Stomach (tissue), 9 donors: ENCODE results near the gene ATP10B. TPM values are rescaled to one million over a fixed set of nuclear protein-coding genes. Genes with fewer than 3 reads are reported as not detected.

Source experiments
- DNase-seq, 2 donors: peaks; one replicate each; pipeline versions ENCODE4 v3.0.0 to v3.0.0-alpha.2; 2013 to 2019
- H3K27ac ChIP-seq, 5 donors: fragments of 200-600 bp in 4 of 5; sonication (generic) in 4 of 5; one replicate each; pipeline ENCODE4 v1.5.1; 2013 to 2019; ENCODE audit warnings: mild to moderate bottlenecking in 1 of 5, moderate library complexity in 1 of 5
- H3K27me3 ChIP-seq, 3 donors: fragments of 200-600 bp; sonication (generic); one replicate each; pipeline ENCODE4 v1.5.1; 2017 to 2019; ENCODE audit warnings: mixed run types in 1 of 3
- H3K36me3 ChIP-seq, 4 donors: fragments of 200-600 bp; sonication (generic); 1 replicate in 3 of 4; 2 replicates in 1 of 4; pipeline ENCODE4 v1.5.1; 2016 to 2019
- H3K4me1 ChIP-seq, 4 donors: fragments of 200-600 bp; sonication (generic); one replicate each; pipeline ENCODE4 v1.5.1; 2016 to 2019
- H3K4me3 ChIP-seq, 4 donors: fragments of 200-600 bp; sonication (generic) in 3 of 4; one replicate each; pipeline ENCODE4 v1.5.1; 2016 to 2019; ENCODE audit warnings: mild to moderate bottlenecking in 1 of 4
- H3K9me3 ChIP-seq, 4 donors: fragments of 200-600 bp; sonication (generic); one replicate each; pipeline ENCODE4 v1.5.1; 2016 to 2019
- EP300 ChIP-seq: sonication (generic); formaldehyde crosslinking; IDR thresholded peaks from one replicate; pipeline ENCODE4 v1.6.1; 2017; ENCODE audit warnings: antibody characterized with exemption
- POLR2A ChIP-seq, 4 donors: fragments of 450-650 bp; IDR thresholded peaks; one replicate each; pipeline ENCODE4 v1.6.1; 2016; ENCODE audit warnings: antibody characterized with exemption in 4 of 4, control low read depth in 2 of 4, mild to moderate bottlenecking in 1 of 4, moderate library complexity in 1 of 4
- POLR2AphosphoS5 ChIP-seq, 3 donors: sonication (generic); formaldehyde crosslinking; IDR thresholded peaks; one replicate each; pipeline ENCODE4 v1.6.1; 2016; ENCODE audit warnings: antibody characterized with exemption in 3 of 3
- WGBS, 5 donors: extraction: QIAGEN DNeasy Blood & Tissue Kit in 3 of 5; methylation state at CpG; one replicate each; pipeline versions ENCODE4 v1.1.5 to v1.1.7; 2013 to 2018; 5-methylcytosine and 5-hydroxymethylcytosine counted together
- intact Hi-C: fragments of 100-400 bp; cut with DNase I; formaldehyde crosslinking; loops from one replicate; pipeline ENCODE4 v1.15.1; 2023; ENCODE audit warnings: low total_unique reads
- polyA plus RNA-seq, 3 donors: library from polyadenylated mRNA; stranded (reverse); fragments of 200-250 nt; gene quantifications; one replicate each; pipeline ENCODE4 v1.2.3, GENCODE V29; 2013
- total RNA-seq, 5 donors: library from RNA; depleted of rRNA; stranded (reverse); fragments of >200 nt; gene quantifications; one replicate each; pipeline versions ENCODE4 v1.1.0 to v1.2.3, GENCODE V29; 2014 to 2016
- TF ChIP-seq, protein P1 (sequence below), 7 experiments: fragments of 450-650 bp in 4 of 7; fragments of 200-600 bp in 3 of 7; sonication (generic) in 3 of 7; IDR thresholded peaks; one replicate each; pipeline ENCODE4 v1.5.1; 2016 to 2019; ENCODE audit warnings: antibody characterized with exemption in 7 of 7, control low read depth in 2 of 7, mild to moderate bottlenecking in 1 of 7
- donor health status: healthy with polysubstance abuse.
- donor health status: Bipolar disorder and iron deficiency.
- donor health status: healthy.

ATP10B gene
- total and polyA plus RNA-seq, 8 donors: 0.25 to 115 (median 4.4) TPM

DNA sequence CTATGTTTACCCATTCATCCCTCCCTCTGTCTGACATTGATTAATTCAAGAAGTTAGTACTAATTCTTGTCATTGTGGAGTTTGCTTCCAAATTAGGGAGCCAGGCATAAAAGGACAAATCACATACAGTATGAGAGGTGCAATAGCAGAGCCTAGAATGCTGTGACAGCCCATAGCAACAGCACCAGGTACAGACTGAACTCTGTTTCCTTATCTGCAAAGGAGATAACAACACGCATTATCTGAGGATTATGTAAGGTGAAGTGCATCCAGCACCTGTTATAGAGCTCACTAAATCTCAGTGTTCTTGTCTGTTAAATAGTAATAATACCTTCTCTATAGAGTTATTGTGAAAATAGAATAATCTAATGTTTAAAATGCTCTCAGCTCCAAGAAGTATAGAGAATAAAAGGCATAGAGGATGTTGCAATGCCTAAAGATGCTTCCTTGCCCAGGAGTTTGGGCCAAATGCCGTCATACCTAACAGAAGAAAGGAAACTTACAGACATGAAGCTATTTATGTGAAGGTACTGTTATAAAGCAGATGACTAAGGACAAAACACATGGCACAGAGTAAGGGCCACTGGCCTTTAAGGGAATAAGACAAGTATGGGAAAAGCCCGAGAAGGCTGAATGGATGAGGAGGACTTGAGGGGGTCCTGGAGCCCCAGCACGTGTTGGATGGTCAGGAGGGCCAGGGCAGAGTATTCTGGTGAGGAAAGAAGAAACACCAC is 214.5 kb downstream of the ATP10B start:
- no peak overlapping the region for H3K4me3 ChIP-seq
- no peak for DNase-seq
- H3K27me3 ChIP-seq: no peaks in the 10 kb centered on the region
- no peaks in the 10 kb centered on the region for H3K36me3 ChIP-seq
- no peak overlapping the region for H3K27ac ChIP-seq
- WGBS, 5 donors: 55 to 70% (median 66%) methylated on average over 4 of the region's 4 CpGs
- no peaks in the 10 kb centered on the region for H3K9me3 ChIP-seq
- no peaks in the 10 kb centered on the region for H3K4me1 ChIP-seq
- intact Hi-C loops: no loop called here
- no peak for TF ChIP-seq POLR2AphosphoS5 (IDR thresholded peaks at IDR 0.05)
- TF ChIP-seq POLR2A (IDR thresholded peaks at IDR 0.05): no peak
- TF ChIP-seq, protein P1, sequence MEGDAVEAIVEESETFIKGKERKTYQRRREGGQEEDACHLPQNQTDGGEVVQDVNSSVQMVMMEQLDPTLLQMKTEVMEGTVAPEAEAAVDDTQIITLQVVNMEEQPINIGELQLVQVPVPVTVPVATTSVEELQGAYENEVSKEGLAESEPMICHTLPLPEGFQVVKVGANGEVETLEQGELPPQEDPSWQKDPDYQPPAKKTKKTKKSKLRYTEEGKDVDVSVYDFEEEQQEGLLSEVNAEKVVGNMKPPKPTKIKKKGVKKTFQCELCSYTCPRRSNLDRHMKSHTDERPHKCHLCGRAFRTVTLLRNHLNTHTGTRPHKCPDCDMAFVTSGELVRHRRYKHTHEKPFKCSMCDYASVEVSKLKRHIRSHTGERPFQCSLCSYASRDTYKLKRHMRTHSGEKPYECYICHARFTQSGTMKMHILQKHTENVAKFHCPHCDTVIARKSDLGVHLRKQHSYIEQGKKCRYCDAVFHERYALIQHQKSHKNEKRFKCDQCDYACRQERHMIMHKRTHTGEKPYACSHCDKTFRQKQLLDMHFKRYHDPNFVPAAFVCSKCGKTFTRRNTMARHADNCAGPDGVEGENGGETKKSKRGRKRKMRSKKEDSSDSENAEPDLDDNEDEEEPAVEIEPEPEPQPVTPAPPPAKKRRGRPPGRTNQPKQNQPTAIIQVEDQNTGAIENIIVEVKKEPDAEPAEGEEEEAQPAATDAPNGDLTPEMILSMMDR (IDR thresholded peaks at IDR 0.05): no peak
- no peak for TF ChIP-seq EP300

DNA sequence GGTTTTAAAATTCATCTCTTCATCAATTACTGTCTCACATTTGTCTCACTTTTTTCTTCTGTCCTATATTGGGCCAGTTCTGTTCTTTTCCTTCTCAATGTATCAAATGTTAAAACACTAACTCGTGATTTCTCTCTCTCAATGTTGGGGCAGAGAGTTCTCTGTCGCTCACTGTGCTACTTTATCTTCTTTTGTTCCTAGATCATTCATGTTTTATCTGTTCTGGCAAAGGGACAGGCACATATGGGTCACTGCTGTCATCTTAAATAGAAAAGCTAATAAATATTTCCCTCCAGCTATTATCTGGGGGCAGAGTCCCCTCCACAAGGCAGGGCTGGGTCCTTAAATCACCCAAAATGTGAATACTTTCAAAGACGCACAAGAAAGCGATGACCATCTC is 216.3 kb downstream of the ATP10B start:
- no peak for DNase-seq
- TF ChIP-seq POLR2AphosphoS5 (IDR thresholded peaks at IDR 0.05) (no peak), EP300 (no peak), POLR2A (IDR thresholded peaks at IDR 0.05) (no peak)
- TF ChIP-seq, protein P1 (IDR thresholded peaks at IDR 0.05): no peak

DNA sequence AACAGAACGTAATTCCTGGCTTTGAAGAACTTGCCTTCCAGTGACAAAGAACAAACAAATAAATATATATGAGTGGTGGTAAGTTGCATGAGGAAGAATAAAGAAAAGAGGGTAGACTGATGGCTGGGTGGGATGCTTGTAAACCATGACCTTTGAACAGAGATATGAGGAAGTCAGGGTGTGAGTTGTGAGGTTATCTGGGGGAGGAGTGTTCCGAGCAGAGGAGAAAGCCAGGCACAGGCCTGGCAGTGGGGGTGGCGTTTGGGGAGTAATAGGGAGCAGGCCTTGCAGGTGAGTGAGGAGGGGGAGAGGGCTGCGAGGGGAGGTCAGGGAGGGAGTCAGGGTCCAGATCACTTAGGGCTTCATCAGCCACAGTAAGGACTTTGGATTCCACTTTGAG is 217.0 kb downstream of the ATP10B start:
- intact Hi-C loops: no loop called here
- peaks cover 0 to 4% (median 0%) of the 10 kb centered on the region in 4 donors for H3K9me3 ChIP-seq
- no peak for TF ChIP-seq POLR2A (IDR thresholded peaks at IDR 0.05)
- no peak overlapping the region for H3K4me3 ChIP-seq
- 27 to 51% (median 50%) methylated on average over 4 of the region's 4 CpGs for WGBS, 5 donors
- peak in 1 of 2 donors; percentile 26 for DNase-seq
- no peaks in the 10 kb centered on the region for H3K36me3 ChIP-seq
- no peak overlapping the region for H3K27ac ChIP-seq
- H3K27me3 ChIP-seq: no peaks in the 10 kb centered on the region
- H3K4me1 ChIP-seq: no peaks in the 10 kb centered on the region

More for the DNA sequence above, 216.3 kb downstream of the ATP10B start:
- WGBS, 5 donors: 76 to 90% (median 82%) methylated on average over 4 of the region's 4 CpGs
- intact Hi-C loops: no loop called here
- H3K4me1 ChIP-seq: no peaks in the 10 kb centered on the region
- H3K27me3 ChIP-seq: no peaks in the 10 kb centered on the region
- no peak overlapping the region for H3K27ac ChIP-seq
- no peaks in the 10 kb centered on the region for H3K36me3 ChIP-seq
- H3K4me3 ChIP-seq: no peak overlapping the region
- peaks cover 0 to 4% (median 0%) of the 10 kb centered on the region in 4 donors for H3K9me3 ChIP-seq

DNA sequence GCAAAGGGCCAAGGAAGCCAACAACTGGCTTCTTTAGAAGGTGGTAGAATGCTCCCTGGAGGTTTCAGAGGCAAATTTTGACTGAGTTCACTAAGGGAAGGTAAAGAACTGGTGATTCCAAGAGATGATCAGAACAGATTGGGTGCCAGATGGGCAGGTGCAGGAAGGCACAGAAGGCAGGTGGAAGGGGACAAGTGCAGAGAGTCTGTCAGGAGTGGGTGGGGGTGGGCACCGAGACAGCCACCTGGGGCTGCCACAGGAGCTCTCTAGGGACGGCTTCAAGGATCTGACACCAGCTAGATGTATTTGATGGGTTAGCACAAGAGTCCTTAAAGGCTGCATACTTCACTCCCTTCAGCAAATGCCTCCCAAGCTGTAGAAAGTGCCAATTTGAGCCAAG is 223.0 kb downstream of the ATP10B start:
- Histone ChIP-seq H3K9me3 (peaks cover 0 to 4% (median 0%) of the 10 kb centered on the region in 4 donors), H3K27ac (no peak overlapping the region), H3K4me1 (no peaks in the 10 kb centered on the region), H3K27me3 (no peaks in the 10 kb centered on the region), H3K4me3 (no peak overlapping the region), H3K36me3 (no peaks in the 10 kb centered on the region)
- no peak for DNase-seq
- WGBS, 5 donors: 51 to 78% (median 58%) methylated on average over 2 of the region's 2 CpGs
- TF ChIP-seq POLR2AphosphoS5 (IDR thresholded peaks at IDR 0.05): no peak
- TF ChIP-seq, protein P1 (IDR thresholded peaks at IDR 0.05): no peak
- TF ChIP-seq EP300: no peak
- TF ChIP-seq POLR2A (IDR thresholded peaks at IDR 0.05): no peak
- intact Hi-C loops: no loop called here

DNA sequence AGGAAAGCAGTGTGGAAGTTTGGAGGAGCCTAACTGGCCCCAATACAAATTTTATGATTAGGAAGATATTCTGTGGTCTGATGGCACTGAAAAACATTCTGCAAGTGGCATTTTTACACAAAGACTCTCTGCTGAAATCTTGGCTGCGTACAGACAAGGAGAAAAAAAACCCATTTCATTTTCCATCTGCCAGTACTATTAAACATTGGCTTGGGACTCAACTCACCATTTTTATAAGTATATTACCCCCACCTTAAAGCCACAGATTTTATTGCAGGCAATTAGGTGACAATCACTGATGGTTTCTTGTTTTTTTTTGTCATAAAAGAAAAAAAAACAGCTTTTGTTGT is 223.4 kb downstream of the ATP10B start:
- no peak for TF ChIP-seq POLR2A (IDR thresholded peaks at IDR 0.05)
- Histone ChIP-seq H3K27ac (no peak overlapping the region), H3K9me3 (peaks cover 0 to 4% (median 0%) of the 10 kb centered on the region in 4 donors), H3K27me3 (no peaks in the 10 kb centered on the region), H3K36me3 (no peaks in the 10 kb centered on the region), H3K4me1 (no peaks in the 10 kb centered on the region), H3K4me3 (no peak overlapping the region)
- DNase-seq: no peak
- intact Hi-C loops: no loop called here
- WGBS, 5 donors: 60 to 89% (median 88%) methylated on average over 1 of the region's 1 CpG
